GM13976 (cell line): Measurements from ENCODE around the gene ATOH1.

Experiments used
- DNase-seq: peaks from one replicate; pipeline ENCODE4 v3.0.0; 2012; ENCODE audit warnings: low spot score
- in situ Hi-C: fragments of 300-500 bp; cut with MboI; formaldehyde crosslinking; loops from one replicate; pipeline ENCODE4 v1.12.0; 2022; ENCODE audit warnings: low sequenced_read_pairs, mixed read lengths, inconsistent platforms; ENCODE audit not compliant: unreplicated experiment
- TF ChIP-seq, protein P1 (sequence below): IDR thresholded peaks from 2 replicates; pipeline ENCODE4 v1.5.1; 2012; ENCODE audit warnings: borderline replicate concordance, mild to moderate bottlenecking; ENCODE audit not compliant: insufficient read depth; ENCODE audit errors: extremely low read depth, missing control alignments, control extremely low read depth

Gene ATOH1

DNA sequence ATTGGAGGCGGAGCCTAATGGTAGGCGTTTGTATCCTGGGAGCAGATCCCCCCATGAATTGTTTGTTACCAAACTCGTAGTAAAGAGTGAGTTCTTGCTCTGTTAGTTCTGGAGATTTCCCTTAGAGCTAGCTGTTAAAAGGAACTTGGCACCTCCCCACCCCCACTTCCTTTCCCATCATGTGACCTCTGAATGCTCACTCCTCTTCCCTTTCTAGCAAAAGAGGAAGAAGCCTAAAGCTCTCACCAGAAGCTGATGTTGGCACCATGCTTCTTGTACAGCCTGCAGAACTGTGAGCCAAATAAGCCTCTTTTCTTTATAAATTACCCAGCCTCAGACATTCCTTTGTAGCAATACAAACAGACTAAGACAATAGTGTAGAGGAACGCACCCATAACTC, 13.8 kb upstream of the ATOH1 start:
- TF ChIP-seq, protein P1, sequence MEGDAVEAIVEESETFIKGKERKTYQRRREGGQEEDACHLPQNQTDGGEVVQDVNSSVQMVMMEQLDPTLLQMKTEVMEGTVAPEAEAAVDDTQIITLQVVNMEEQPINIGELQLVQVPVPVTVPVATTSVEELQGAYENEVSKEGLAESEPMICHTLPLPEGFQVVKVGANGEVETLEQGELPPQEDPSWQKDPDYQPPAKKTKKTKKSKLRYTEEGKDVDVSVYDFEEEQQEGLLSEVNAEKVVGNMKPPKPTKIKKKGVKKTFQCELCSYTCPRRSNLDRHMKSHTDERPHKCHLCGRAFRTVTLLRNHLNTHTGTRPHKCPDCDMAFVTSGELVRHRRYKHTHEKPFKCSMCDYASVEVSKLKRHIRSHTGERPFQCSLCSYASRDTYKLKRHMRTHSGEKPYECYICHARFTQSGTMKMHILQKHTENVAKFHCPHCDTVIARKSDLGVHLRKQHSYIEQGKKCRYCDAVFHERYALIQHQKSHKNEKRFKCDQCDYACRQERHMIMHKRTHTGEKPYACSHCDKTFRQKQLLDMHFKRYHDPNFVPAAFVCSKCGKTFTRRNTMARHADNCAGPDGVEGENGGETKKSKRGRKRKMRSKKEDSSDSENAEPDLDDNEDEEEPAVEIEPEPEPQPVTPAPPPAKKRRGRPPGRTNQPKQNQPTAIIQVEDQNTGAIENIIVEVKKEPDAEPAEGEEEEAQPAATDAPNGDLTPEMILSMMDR: no peak
- DNase-seq: no peak
- in situ Hi-C loops: no loop called here

DNA sequence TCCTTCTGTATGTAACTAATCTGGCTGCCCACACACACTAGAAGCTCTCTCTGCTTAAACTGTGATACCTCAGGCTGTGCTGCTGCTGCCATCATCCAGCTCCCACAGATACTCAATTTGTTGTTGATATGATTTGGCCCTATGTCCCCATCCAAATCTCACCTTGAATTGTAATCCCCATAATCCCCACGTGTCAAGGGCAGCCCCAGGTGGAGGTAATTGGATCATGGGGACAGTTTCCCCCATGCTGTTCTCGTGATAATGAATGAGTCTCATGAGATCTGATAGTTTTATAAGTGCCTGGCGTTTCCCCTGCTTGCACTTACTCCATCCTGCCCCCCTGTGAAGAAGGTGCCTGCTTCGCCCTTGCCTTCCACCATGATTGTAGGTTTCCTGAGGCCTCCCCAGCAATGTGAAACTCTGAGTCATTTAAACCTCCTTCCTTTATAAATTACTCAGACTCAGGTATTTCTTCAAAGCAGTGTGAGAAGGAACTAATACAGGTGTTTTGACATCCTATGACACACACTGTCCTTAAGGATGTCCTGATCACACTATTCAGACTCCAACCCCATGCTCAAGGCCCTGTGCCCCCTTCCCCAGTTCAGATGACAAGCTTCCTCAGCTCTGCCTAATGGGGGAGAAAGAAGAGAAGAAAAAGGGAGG, 2.9 kb upstream of the ATOH1 start:
- in situ Hi-C loops: no loop called here
- DNase-seq: no peak
- TF ChIP-seq, protein P1: no peak

DNA sequence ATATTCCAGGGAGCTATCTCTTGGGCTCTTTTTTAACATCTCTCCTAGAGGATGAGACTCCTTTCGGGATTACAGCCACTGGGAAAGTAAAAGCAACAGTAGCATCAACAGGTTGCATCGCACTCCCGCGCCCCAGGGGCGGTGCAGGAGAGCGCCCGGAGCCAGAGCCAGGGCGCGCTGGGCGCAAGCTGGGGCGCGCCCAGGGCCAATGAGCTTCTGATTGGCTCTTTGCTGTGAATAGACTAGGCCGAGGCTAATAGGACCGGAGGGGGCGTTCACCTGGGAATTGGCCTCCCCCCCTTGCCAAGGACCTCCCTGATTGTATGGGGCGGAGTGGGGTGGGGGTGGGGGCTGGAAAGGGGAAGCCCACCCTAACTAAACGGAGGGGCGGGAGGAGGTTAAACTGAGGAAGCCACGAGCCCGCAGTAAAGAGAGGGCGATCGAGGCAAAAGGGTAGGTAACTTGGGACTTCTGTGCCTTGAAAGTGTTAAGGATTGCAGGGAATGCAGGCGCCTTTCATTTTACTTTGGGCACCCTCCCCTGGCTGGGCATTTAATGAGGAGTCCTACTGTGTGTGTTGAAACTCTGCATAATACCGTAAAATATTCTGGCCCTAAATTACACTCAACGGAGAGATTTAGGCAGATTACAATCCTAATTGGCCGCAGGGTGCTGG, 1.1 kb upstream of the ATOH1 start:
- DNase-seq: peak; percentile 22
- TF ChIP-seq, protein P1: no peak
- in situ Hi-C loops: no loop called here

DNA sequence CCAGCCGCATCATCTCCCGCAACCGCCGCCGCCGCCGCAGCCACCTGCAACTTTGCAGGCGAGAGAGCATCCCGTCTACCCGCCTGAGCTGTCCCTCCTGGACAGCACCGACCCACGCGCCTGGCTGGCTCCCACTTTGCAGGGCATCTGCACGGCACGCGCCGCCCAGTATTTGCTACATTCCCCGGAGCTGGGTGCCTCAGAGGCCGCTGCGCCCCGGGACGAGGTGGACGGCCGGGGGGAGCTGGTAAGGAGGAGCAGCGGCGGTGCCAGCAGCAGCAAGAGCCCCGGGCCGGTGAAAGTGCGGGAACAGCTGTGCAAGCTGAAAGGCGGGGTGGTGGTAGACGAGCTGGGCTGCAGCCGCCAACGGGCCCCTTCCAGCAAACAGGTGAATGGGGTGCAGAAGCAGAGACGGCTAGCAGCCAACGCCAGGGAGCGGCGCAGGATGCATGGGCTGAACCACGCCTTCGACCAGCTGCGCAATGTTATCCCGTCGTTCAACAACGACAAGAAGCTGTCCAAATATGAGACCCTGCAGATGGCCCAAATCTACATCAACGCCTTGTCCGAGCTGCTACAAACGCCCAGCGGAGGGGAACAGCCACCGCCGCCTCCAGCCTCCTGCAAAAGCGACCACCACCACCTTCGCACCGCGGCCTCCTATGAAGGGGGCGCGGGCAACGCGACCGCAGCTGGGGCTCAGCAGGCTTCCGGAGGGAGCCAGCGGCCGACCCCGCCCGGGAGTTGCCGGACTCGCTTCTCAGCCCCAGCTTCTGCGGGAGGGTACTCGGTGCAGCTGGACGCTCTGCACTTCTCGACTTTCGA, 654 bp downstream of the ATOH1 start:
- in situ Hi-C loops: no loop called here
- TF ChIP-seq, protein P1: no peak
- DNase-seq: peak; percentile 37

DNA sequence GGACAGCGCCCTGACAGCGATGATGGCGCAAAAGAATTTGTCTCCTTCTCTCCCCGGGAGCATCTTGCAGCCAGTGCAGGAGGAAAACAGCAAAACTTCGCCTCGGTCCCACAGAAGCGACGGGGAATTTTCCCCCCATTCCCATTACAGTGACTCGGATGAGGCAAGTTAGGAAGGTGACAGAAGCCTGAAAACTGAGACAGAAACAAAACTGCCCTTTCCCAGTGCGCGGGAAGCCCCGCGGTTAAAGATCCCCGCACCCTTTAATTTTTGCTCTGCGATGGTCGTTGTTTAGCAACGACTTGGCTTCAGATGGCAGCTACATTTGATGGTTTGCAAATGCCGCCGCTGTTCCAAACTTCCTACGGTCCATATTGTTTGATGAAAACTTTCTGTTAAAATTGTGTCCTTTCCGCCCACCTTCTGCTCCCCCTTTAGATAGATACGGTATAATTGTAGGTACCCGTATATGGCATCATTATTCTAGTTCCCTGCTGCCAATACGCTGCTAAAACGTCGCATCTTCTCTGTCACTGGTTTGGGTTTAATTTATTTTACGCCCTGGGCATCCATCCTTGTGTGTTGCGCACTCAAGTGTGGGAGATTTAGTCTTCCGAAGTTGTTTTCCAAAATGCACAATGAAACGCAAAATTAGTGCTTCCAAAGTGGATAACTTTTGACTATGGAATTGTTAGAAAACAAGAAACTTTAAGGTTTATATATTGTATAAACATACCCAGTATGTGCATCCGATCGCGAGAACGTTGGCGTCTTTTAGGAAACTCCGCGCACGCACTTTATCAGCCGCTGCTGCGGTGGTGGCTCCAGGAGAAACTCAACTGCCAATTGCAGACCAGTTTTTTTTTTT, 1.5 kb downstream of the ATOH1 start:
- in situ Hi-C loops: no loop called here
- DNase-seq: peak; percentile 3
- TF ChIP-seq, protein P1: no peak
